BE2C (cell line): Measurements from ENCODE around the gene ZNF462.
A peak's percentile ranks its signal among the peaks of the same experiment; 100 is the strongest.

Source experiments
- DNase-seq: peaks from one replicate; pipeline ENCODE4 v3.0.0-alpha.2; 2020
- H3K27me3 ChIP-seq: fragments of 250-450 bp; sonication (Bioruptor Pico); 2 replicates; pipeline ENCODE4 v1.5.1; 2020; ENCODE audit warnings: mild to moderate bottlenecking
- H3K36me3 ChIP-seq: fragments of 250-450 bp; sonication (Bioruptor Pico); 2 replicates; pipeline ENCODE4 v1.5.1; 2020; ENCODE audit warnings: mild to moderate bottlenecking
- H3K4me1 ChIP-seq: fragments of 250-450 bp; sonication (Bioruptor Pico); 2 replicates; pipeline ENCODE4 v1.5.1; 2020
- H3K4me3 ChIP-seq: 2 replicates; pipeline ENCODE4 v1.5.1; 2011; ENCODE audit warnings: low read depth, low read length
- H3K9me3 ChIP-seq: fragments of 250-450 bp; sonication (Bioruptor Pico); 2 replicates; pipeline ENCODE4 v1.5.1; 2020
- CTCF ChIP-seq: IDR thresholded peaks from 2 replicates; pipeline ENCODE4 v1.5.1; 2012; ENCODE audit warnings: mild to moderate bottlenecking, low read depth, low read length

Gene ZNF462

GRCh38 chr9:107036367-107036766 is 173.4 kb downstream of the ZNF462 start:
- no peak for TF ChIP-seq CTCF
- Histone ChIP-seq H3K4me3 (no peak overlapping the region), H3K36me3 (no peaks in the 10 kb centered on the region), H3K4me1 (no peaks in the 10 kb centered on the region), H3K27me3 (no peaks in the 10 kb centered on the region), H3K9me3 (no peaks in the 10 kb centered on the region)
- DNase-seq = no peak

DNA sequence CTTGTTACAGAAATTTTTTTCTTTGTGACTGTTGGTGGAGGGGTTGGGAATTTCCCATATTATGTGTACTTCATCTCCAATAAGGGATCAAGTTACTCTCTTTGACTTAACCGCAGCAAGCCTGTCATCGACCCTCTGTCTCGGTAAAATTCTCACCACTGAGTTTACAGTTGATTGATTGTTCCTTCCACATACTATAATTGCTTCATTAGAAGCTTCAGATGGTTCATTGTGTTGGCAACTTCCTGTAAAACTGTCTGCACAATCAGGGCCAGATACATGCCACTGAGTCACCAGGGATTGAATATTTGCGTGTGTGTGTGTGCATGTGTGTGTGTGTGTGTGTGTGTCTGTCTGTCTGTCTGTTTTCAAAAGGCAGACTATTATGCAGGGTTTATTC is 176.6 kb downstream of the ZNF462 start:
- no peaks in the 10 kb centered on the region for H3K27me3 ChIP-seq
- no peaks in the 10 kb centered on the region for H3K4me1 ChIP-seq
- no peaks in the 10 kb centered on the region for H3K9me3 ChIP-seq
- H3K4me3 ChIP-seq = no peak overlapping the region
- no peaks in the 10 kb centered on the region for H3K36me3 ChIP-seq
- TF ChIP-seq CTCF = no peak
- DNase-seq = no peak

GRCh38 chr9:107042606-107043005 is 179.6 kb downstream of the ZNF462 start:
- Histone ChIP-seq H3K27me3 (no peaks in the 10 kb centered on the region), H3K36me3 (no peaks in the 10 kb centered on the region), H3K9me3 (no peaks in the 10 kb centered on the region), H3K4me3 (no peak overlapping the region), H3K4me1 (no peaks in the 10 kb centered on the region)
- no peak for DNase-seq
- TF ChIP-seq CTCF = no peak

DNA sequence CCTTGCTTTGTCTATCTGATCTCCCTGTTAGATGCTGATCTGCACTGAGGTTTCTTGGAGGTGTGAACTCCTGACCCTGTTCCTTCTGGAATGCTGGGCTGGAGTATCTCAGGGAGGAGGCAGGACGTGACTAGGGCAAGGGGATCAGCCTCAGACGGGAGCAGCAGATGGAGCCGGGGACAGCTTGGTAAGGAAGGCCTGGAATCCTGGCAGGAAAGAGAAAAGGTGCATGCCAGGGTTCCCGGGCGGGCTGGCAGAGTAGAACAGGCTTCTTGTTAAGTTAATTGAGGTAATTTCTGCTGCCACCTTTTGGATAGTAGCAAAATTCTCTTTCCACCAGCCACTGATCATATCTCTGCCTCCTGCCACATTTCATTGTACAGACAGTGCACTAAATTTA is 180.9 kb downstream of the ZNF462 start:
- H3K27me3 ChIP-seq = no peaks in the 10 kb centered on the region
- no peaks in the 10 kb centered on the region for H3K9me3 ChIP-seq
- H3K4me1 ChIP-seq = no peaks in the 10 kb centered on the region
- no peak for DNase-seq
- no peak overlapping the region for H3K4me3 ChIP-seq
- no peak for TF ChIP-seq CTCF
- H3K36me3 ChIP-seq = no peaks in the 10 kb centered on the region

- peak; percentile 24; the same call in 1 of the 2 replicates for TF ChIP-seq CTCF
- Histone ChIP-seq H3K27me3 (no peaks in the 10 kb centered on the region), H3K9me3 (no peaks in the 10 kb centered on the region), H3K36me3 (no peaks in the 10 kb centered on the region), H3K4me1 (no peaks in the 10 kb centered on the region), H3K4me3 (no peak overlapping the region)
- DNase-seq = peak; percentile 22
Measured at GRCh38 chr9:107044872-107045271, 181.9 kb downstream of the ZNF462 start.

GRCh38 chr9:107046692-107047091 is 183.7 kb downstream of the ZNF462 start:
- Histone ChIP-seq H3K9me3 (no peaks in the 10 kb centered on the region), H3K4me3 (no peak overlapping the region), H3K27me3 (no peaks in the 10 kb centered on the region), H3K4me1 (no peaks in the 10 kb centered on the region), H3K36me3 (no peaks in the 10 kb centered on the region)
- no peak for TF ChIP-seq CTCF
- DNase-seq = no peak
